K562 (cell line): ENCODE results near the gene TM9SF3. TPM values are rescaled to one million over a fixed set of nuclear protein-coding genes. Genes with fewer than 3 reads are reported as not detected.

Source experiments
- ATAC-seq: fragments of 200-7000 bp; cut with Tn5 transposase; 3 replicates; pipeline ENCODE4 v1.9.1; 2020; ENCODE audit warnings: moderate library complexity
- BruUV-seq: library from RNA; stranded (reverse); fragments of 400-500 nt; replicated peaks from 2 replicates; lab custom pipeline; 2021; lab: Mats Ljungman, UMichigan
- CTCF ChIA-PET: fragments of 300-600 bp; formaldehyde crosslinking; extraction: SDS; loops from one replicate; lab custom pipeline; 2021; ENCODE audit warnings: low intra/inter-chr PET ratio; lab: Yijun Ruan, JAX
- POLR2A ChIA-PET: fragments of 300-600, 350-650 bp; sonication (Branson Sonifier 250); formaldehyde crosslinking; extraction: SDS; loops from one replicate; lab custom pipeline; 2021; ENCODE audit warnings: antibody characterized with exemption, inconsistent platforms; lab: Yijun Ruan, JAX
- DNase-seq, 4 experiments: peaks; one replicate each; pipeline versions ENCODE4 v3.0.0 to v3.0.0-alpha.2; 2011 to 2018; ENCODE audit warnings: low spot score in 3 of 4, mixed read lengths in 3 of 4; ENCODE audit errors: extremely low read depth in 1 of 4
- FAIRE-seq: peaks from 2 replicates; lab custom pipeline; 2011; peaks lifted over from hg19 to GRCh38; lab: Jason Lieb, UNC
- H2AFZ ChIP-seq: 2 replicates; pipeline ENCODE4 v1.6.0; 2011; ENCODE audit warnings: low read depth, low read length, control low read depth, inconsistent platforms
- H3K27ac ChIP-seq: fragments of 200-600 bp; 3 replicates; pipeline ENCODE4 v1.8.0; 2011; ENCODE audit warnings: low read depth, mild to moderate bottlenecking, control low read depth, inconsistent platforms, low read length, moderate library complexity, mixed read lengths; ENCODE audit errors: extremely low read depth
- H3K27me3 ChIP-seq, 2 experiments: fragments of 300-600 bp in 1 of 2; 2 replicates in 1 of 2; 3 replicates in 1 of 2; pipeline versions ENCODE4 v1.6.0 to v1.8.0; 2011; ENCODE audit warnings: inconsistent platforms in 2 of 2, low read length in 2 of 2, mild to moderate bottlenecking in 1 of 2, mixed read lengths in 1 of 2, moderate library complexity in 1 of 2; ENCODE audit not compliant: control insufficient read depth in 2 of 2, insufficient read depth in 2 of 2
- H3K36me3 ChIP-seq: fragments of 300-600 bp; 3 replicates; pipeline ENCODE4 v1.8.0; 2011; ENCODE audit warnings: mild to moderate bottlenecking, low read length, inconsistent platforms; ENCODE audit not compliant: control insufficient read depth, insufficient read depth
- H3K4me1 ChIP-seq, 2 experiments: fragments of 200-600 bp in 1 of 2; replicated peaks in 1 of 2; 2 replicates in 1 of 2; 3 replicates in 1 of 2; pipeline versions ENCODE4 v1.5.1 to v1.8.0; 2011; ENCODE audit warnings: inconsistent platforms in 2 of 2, low read length in 2 of 2, mild to moderate bottlenecking in 1 of 2, mixed read lengths in 1 of 2, moderate library complexity in 1 of 2; ENCODE audit not compliant: control insufficient read depth in 2 of 2, insufficient read depth in 2 of 2
- H3K4me2 ChIP-seq: 2 replicates; pipeline ENCODE4 v1.6.1; 2011; ENCODE audit warnings: low read length, control low read depth, inconsistent platforms, mixed read lengths; ENCODE audit not compliant: insufficient read depth
- H3K4me3 ChIP-seq: fragments of 200-600 bp; sonication (generic), shearing (Covaris generic); 2 replicates; pipeline ENCODE4 v1.5.1; 2016; ENCODE audit warnings: control low read depth, inconsistent platforms
- H3K79me2 ChIP-seq: fragments of 200-600 bp; 3 replicates; pipeline ENCODE4 v1.8.0; 2011; ENCODE audit warnings: low read length, inconsistent platforms; ENCODE audit not compliant: control insufficient read depth, insufficient read depth
- H3K9ac ChIP-seq, 2 experiments: 2 replicates each; pipeline versions ENCODE4 v1.6.0 to v1.6.1; 2011; ENCODE audit warnings: low read depth in 2 of 2, low read length in 2 of 2, control low read depth in 1 of 2, inconsistent platforms in 1 of 2, mild to moderate bottlenecking in 1 of 2, mixed read lengths in 1 of 2; ENCODE audit not compliant: insufficient read depth in 1 of 2
- H3K9me1 ChIP-seq: one replicate; pipeline ENCODE4 v1.6.0; 2011; ENCODE audit warnings: inconsistent platforms, mild to moderate bottlenecking, low read length, moderate library complexity; ENCODE audit not compliant: control insufficient read depth, insufficient read depth
- H3K9me3 ChIP-seq: replicated peaks from 2 replicates; pipeline ENCODE4 v1.5.1; 2011; ENCODE audit warnings: low read depth, low read length, inconsistent platforms; ENCODE audit not compliant: control insufficient read depth, insufficient read depth
- H4K20me1 ChIP-seq: replicated peaks from 2 replicates; pipeline ENCODE4 v1.6.1; 2011; ENCODE audit warnings: low read length, inconsistent platforms, mixed read lengths; ENCODE audit not compliant: control insufficient read depth, insufficient read depth
- EHMT2 ChIP-seq: fragments of 450-650 bp; IDR thresholded peaks from 2 replicates; pipeline ENCODE4 v1.6.1; 2018; ENCODE audit warnings: antibody characterized with exemption
- POLR3A ChIP-seq: IDR thresholded peaks from 2 replicates; pipeline ENCODE4 v1.6.1; 2011; ENCODE audit warnings: borderline replicate concordance, mild to moderate bottlenecking, moderate library complexity; ENCODE audit not compliant: insufficient read length, insufficient read depth; ENCODE audit errors: extremely low read depth
- POU5F1 ChIP-seq: fragments of 150-350 bp; IDR thresholded peaks from 2 replicates; pipeline ENCODE4 v1.6.1; 2014; ENCODE audit warnings: borderline replicate concordance, low read length, low read depth, mild to moderate bottlenecking; ENCODE audit not compliant: partially characterized antibody
- RBFOX2 ChIP-seq: fragments of 200-400 bp; formaldehyde crosslinking; IDR thresholded peaks from 2 replicates; pipeline ENCODE4 v1.6.1; 2017; ENCODE audit warnings: low read depth, mild to moderate bottlenecking, low read length, moderate library complexity
- ZBED1 ChIP-seq: IDR thresholded peaks from 2 replicates; pipeline ENCODE4 v1.6.1; 2014
- ZKSCAN8 ChIP-seq: fragments of 200-800 bp; sonication (Bioruptor generic); IDR thresholded peaks from 2 replicates; pipeline ENCODE4 v1.6.1; 2016; ENCODE audit warnings: missing genetic modification characterization, missing compliant biosample characterization
- WGBS: fragments of 100-300 bp; shearing (Covaris generic); methylation state at CpG from one replicate; pipeline ENCODE4 v1.1.6; 2016; ENCODE audit warnings: low coverage, mixed read lengths; ENCODE audit not compliant: insufficient coverage; ENCODE audit errors: missing lambda C conversion rate; 5-methylcytosine and 5-hydroxymethylcytosine counted together
- in situ Hi-C: fragments of 300-500 bp; cut with MboI; formaldehyde crosslinking; loops from 4 replicates; pipeline ENCODE4 v1.15.0; 2018; ENCODE audit warnings: inconsistent platforms, mixed read lengths
- intact Hi-C: fragments of 100-400 bp; cut with micrococcal nuclease; formaldehyde crosslinking; loops from 2 replicates; pipeline ENCODE4 v1.14.2; 2022
- polyA plus RNA-seq, 8 experiments: library from polyadenylated mRNA; depleted of rRNA in 4 of 8; stranded (reverse) in 5 of 8; unstranded in 3 of 8; fragments of >200 nt; fragmentation: Nextera tagmentation in 2 of 8; fragmentation: Illumina TruSeq in 1 of 8; extraction: Ambion mirVana in 2 of 8; extraction: Trizol in 1 of 8; gene quantifications; 2 replicates each; pipeline versions ENCODE4 v1.2.1 to v1.2.3, GENCODE V29; 2011 to 2014; ENCODE audit warnings: inconsistent platforms in 1 of 8, missing spikeins in 1 of 8
- total RNA-seq, 7 experiments: library from RNA; depleted of rRNA in 6 of 7; stranded (reverse); fragments of >200 nt in 6 of 7; fragmentation: Illumina TruSeq in 2 of 7; extraction: Trizol in 2 of 7; gene quantifications; 2 replicates each; pipeline versions ENCODE4 v1.2.1 to v1.2.3, GENCODE V29; 2011 to 2021; ENCODE audit warnings: low replicate concordance in 1 of 7
- TF ChIP-seq, protein P1 (sequence below): sonication (generic); formaldehyde crosslinking; IDR thresholded peaks from 2 replicates; pipeline ENCODE4 v1.8.1; 2023; ENCODE audit warnings: mild to moderate bottlenecking, missing genetic modification reagents

The TM9SF3 gene
- total and polyA plus RNA-seq, 9 of the 15 experiments (the other 6 are each of a cell fraction or from before 2014, with no cell fraction given), result 16.1 to 63.1 (median 34.9) TPM

GRCh38 chr10:96529634-96530279 lies 57.1 kb downstream of the TM9SF3 start:
- in situ Hi-C loops, result no loop called here
- WGBS, result 89% methylated on average over 6 of the region's 6 CpGs
- Histone ChIP-seq H3K79me2 (no peaks in the 10 kb centered on the region; the same call in 2 of the 3 replicates), H3K36me3 (peaks cover 80% of the 10 kb centered on the region), H3K27ac (no peak overlapping the region), H3K27me3 (no peaks in the 10 kb centered on the region), H3K9me3 (no peaks in the 10 kb centered on the region), H3K4me3 (no peak overlapping the region), H3K4me1 (no peaks in the 10 kb centered on the region), H2AFZ (no peak overlapping the region), H3K4me2 (no peak overlapping the region), H3K9ac (no peak overlapping the region), H4K20me1 (no peaks in the 10 kb centered on the region; the same call in 1 of the 2 replicates), H3K9me1 (no peaks in the 10 kb centered on the region)
- POLR2A ChIA-PET, result no interaction called here
- CTCF ChIA-PET, result no interaction called here
- no peak for DNase-seq
- TF ChIP-seq, protein P1, sequence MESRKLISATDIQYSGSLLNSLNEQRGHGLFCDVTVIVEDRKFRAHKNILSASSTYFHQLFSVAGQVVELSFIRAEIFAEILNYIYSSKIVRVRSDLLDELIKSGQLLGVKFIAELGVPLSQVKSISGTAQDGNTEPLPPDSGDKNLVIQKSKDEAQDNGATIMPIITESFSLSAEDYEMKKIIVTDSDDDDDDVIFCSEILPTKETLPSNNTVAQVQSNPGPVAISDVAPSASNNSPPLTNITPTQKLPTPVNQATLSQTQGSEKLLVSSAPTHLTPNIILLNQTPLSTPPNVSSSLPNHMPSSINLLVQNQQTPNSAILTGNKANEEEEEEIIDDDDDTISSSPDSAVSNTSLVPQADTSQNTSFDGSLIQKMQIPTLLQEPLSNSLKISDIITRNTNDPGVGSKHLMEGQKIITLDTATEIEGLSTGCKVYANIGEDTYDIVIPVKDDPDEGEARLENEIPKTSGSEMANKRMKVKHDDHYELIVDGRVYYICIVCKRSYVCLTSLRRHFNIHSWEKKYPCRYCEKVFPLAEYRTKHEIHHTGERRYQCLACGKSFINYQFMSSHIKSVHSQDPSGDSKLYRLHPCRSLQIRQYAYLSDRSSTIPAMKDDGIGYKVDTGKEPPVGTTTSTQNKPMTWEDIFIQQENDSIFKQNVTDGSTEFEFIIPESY, result no peak
- TF ChIP-seq EHMT2, result no peak
- BruUV-seq, result no TSS peak
- no peak for ATAC-seq
- intact Hi-C loops, result no loop called here
- no peak for FAIRE-seq

GRCh38 chr10:96524741-96525140 lies 62.1 kb downstream of the TM9SF3 start:
- BruUV-seq, result no TSS peak
- CTCF ChIA-PET, result no interaction called here
- TF ChIP-seq RBFOX2 (no peak), POU5F1 (no peak), POLR3A (no peak), ZBED1 (no peak), ZKSCAN8 (CRISPR knock-in tag) (no peak)

More at GRCh38 chr10:96524741-96525140, 62.1 kb downstream of the TM9SF3 start:
- H3K79me2 ChIP-seq, result no peaks in the 10 kb centered on the region
- no peak overlapping the region for H3K4me2 ChIP-seq
- ATAC-seq, result no peak
- WGBS, result no CpG with 5 or more reads among the region's 1 CpG
- H3K4me3 ChIP-seq, result no peak overlapping the region
- no peaks in the 10 kb centered on the region for H3K9me1 ChIP-seq
- H3K27me3 ChIP-seq, result no peaks in the 10 kb centered on the region
- FAIRE-seq, result no peak
- H3K36me3 ChIP-seq, result peaks cover 71% of the 10 kb centered on the region
- no peak overlapping the region for H3K27ac ChIP-seq
- intact Hi-C loops, result no loop called here
- DNase-seq, result no peak
- H4K20me1 ChIP-seq, result no peaks in the 10 kb centered on the region; the same call in 1 of the 2 replicates
- H3K9ac ChIP-seq, result no peak overlapping the region
- in situ Hi-C loops, result no loop called here
- no peak overlapping the region for H2AFZ ChIP-seq
- POLR2A ChIA-PET, result interaction anchor here (0.7 kb wide), 1 partner anchor 10 kb away, joined by 3 read pairs; no protein-coding TSS in a partner anchor
- H3K9me3 ChIP-seq, result no peaks in the 10 kb centered on the region
- H3K4me1 ChIP-seq, result no peaks in the 10 kb centered on the region
